ENCODE measurements around the gene COL19A1.

Gene COL19A1

DNA sequence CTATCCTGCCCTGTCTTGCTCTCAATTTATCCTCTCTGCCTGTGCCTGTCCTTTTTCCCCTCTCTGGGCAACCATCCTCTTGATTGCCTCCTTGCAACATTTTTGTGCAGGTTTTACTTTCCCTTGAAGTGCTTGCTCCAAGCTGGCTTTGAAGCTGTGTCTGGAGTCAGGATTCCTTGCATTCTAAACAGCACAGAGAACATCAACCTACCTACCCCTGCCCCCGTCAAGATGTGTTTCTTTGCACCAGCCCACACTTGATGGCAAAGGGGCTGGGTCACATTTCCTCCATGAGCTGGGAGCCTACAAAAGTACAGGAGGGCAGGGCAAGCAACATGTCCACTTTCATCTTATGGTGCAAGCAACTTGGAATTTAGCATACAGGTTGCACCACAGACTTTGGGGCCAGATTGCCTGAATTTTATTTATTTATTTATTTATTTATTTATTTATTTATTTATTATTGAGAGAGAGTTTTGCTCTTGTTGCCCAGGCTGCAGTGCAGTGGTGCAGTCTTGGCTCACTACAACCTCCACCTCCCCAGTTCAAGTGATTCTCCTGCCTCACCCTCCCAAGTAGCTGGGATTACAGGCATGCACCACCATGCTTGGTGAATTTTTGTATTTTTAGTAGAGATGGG is 206.3 kb downstream of the COL19A1 start:
- DNase-seq, result no peak

DNA sequence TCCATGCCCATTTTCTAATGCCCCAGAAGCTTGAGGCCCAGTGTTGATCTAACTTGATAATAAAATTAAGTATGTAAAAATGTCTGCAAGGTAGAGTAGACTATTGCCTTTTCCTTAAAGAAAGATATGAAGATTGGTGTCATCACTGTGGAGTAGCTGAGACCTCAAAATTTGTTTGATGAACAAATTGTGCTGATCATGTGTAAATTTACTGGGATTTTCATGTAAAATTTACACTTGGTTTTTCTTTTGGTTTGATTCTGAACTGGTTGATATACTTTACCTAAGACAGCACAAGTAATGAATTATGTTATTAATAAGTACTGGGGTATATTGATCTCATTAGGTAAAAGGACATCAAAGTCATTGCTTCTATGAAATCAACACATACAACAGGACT is 207.3 kb downstream of the COL19A1 start:
- no peak for DNase-seq

DNA sequence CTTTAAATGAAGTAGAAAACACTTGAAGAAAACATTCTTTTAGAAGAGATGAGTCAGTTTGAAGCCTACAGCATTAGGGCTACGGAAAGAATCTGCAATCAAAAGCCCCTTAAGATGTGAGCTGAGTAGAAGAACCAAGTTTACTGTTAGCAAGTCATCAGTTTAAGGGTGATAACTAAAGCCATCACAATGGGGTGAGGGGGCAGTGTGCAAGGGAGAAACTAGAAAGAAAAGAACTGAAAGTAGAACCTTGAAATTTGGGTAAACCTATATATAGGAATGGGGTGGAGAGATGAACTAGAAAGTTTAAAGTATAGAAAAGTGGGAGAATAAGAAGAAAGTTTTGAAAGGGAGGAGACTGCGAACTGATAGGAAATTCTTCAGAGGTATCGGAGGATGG is 212.9 kb downstream of the COL19A1 start:
- no peak for DNase-seq

DNA sequence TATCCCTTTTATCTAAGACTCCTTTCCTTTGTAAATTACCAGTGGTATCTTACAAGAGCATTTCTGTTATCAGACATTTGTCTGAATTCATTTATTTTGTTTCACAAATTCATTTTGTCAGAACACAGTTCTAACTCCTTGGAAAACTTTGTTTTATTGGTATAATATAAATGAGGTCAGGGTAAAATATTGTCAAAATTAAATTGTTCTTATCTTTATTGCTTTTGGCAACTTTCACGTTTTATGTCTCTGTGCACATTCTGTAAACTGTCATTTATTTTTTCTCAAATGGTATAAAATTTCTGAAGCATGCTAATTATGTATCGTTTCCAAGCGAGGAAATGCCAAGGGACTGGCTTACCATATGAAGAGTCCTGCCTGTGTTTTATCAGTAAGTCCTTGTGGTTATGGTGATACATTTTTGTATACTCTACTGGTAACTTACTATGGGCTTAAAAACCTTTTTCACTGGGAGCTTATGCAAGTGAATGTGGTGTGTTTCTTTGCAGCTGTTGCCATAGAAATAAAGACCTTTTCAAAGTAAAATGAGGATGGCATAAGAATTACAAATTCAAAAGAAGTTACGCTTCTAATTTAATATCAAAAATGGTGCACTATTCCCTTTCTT is 214.2 kb downstream of the COL19A1 start:
- DNase-seq, result no peak

DNA sequence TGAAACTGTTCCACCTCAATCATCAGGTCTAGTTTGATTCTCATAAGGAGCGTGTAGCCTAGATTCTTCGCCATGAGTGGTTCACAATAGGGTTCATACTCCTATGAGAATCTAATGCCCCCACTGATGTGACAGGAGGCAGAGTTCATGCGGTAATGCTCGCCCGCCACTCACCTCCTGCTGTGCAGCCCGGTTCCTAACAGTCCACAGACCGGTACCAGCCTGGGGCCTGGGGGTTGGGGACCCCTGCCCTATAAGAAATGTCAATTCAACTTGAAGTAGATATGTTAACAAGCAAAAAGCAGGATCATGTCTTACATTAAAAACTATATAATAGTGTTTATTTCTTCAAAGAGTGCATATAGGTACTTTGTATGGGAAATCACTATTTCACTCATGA is 216.5 kb downstream of the COL19A1 start:
- no peak for DNase-seq

DNA sequence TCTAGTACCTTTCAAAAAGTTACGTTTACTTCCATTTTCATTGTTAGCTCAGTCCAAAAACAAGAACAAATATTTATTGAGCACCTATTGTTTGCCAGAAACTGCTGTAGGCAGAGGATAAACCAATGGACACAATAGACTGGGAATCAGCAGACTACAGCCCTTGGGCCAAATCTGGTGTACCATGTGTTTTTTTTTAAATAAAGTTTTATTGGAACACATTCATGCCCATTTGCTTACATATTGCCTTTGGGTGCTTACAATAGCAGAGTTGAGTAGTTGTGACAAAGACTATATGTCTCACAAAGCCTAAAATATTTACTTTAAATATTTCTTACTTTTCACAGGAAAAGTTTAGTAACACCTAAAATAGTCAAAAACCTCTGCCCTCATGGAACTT is 220.4 kb downstream of the COL19A1 start:
- no peak for DNase-seq

DNA sequence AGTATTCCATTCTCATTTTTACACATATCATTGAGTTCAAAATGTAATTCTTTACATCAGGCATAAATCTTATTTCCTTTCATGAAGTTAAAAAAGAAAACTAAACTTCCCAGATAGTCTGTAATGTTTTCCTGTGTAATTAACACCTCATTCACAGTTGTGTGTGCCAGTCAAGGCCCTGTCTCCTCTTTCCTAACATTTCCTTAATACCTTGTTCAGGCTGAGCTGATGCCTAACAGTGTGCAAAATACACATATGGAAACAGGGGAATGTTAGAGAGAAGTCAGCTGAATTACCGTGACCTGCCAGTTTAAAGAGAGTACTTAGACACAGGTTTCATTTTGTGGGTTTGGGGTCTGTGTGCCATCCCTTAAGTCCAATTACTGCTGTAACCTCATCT is 227.8 kb downstream of the COL19A1 start:
- no peak for DNase-seq

DNA sequence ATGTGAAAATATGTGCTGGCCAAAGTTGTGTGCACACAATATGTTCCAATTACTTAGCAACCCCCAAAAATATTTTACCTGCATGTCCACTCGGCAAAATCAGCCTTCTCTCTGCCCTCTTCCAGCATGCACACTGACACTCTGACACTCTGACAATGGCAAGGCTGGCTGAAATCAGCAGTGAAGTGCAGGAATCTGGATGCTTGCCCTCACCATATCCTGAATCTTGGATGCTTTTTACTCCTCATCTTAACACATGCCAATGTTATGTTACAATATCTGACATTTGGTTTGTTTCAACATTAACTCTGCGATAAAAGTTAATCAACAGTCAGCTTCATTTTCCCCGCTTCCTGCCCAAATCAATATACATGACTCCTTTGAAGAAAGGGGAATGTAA is 233.4 kb downstream of the COL19A1 start:
- DNase-seq, result no peak

DNA sequence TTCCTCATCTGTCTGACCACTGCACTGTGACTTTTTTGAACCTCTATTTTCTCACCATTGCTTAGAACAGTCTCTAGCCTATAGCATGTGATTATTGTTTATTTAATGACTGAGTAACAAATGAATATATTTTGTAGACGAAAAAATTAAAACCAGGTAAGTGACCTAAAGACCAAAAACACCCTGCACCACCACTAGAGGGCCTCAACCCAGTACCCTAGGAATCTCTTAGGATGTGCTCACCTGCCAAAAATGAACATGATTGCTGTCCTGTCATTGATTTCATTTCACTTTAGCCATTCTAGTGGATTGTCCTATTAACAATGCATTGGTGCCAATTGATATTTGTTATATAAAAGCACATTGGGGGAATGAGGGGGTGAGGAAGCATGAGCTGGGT is 237.4 kb downstream of the COL19A1 start:
- DNase-seq, result no peak

DNA sequence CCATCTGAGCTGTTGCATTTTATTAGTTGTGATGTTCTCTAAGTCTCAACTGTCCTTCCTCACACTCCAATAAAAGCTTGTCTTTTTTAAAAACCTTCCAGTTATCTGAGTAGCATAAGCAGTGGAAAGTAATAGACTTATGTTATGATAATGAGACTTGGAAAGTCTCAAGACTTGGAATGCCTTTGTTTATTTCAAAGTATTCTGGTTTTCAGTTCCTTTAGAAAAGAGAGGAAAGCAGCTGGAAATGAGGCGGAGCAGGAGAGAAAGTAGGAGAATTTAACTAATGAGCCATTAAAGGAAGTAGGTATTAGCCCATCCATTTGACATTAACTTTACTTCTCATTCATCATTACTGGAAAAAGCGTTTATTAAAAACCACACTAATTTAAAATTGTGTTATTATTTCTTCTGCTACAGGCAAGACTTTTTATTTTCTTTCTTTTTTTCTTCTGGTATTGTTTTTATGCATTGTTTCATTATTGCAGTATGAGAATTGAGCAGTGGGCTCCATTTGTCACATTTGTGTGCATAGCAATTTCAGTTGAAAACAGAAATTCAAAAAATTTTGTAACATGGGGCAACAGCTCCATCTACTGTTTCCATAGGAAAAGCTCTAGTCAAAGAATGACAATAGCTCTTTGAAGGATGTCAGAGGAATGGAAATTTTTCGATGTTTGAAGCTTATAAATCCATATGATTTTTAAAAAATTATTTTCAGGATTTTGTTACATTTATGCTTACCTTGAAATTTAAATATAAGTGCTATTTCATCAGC is 241.7 kb downstream of the COL19A1 start:
- no peak for DNase-seq

DNA sequence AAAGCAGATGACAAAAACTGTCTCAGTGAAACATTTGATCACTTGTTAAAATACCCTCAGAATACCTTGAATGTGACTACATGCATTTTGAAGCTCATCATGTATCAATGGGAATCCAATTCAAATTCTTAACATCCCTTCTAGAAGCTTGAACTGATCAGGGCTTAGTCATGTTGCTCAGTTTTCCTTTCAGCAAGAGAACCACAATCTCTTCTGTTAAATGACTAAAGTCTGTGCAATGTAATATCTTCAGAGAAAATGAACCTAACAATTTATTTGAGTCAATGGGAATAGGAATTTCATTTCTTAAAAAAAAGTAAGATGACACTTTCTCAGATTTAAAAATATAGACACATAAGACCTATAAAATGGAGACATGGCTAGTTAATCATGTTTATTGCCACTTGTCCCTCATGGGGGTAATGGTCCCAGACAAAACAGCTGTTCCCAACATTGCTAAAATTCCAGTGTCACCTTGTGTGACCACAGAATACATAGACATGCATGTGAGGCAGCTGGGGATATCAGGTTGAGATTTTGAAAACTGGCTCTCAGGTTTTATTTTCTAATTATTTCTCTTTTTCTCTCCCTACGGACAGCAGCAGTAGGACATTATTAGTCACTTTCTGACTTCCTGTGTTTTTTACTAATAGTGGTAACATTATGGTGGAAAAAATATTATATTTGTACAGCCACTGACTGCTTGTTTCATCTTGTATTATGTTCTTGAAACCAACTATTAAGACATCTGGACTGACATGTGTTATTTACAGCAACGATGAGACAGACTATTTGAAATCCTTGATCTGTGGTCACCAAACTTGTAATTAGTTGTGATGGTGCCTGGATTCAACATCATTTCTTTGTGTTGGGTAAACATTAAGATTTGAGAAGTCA is 244.0 kb downstream of the COL19A1 start:
- no peak for DNase-seq

DNA sequence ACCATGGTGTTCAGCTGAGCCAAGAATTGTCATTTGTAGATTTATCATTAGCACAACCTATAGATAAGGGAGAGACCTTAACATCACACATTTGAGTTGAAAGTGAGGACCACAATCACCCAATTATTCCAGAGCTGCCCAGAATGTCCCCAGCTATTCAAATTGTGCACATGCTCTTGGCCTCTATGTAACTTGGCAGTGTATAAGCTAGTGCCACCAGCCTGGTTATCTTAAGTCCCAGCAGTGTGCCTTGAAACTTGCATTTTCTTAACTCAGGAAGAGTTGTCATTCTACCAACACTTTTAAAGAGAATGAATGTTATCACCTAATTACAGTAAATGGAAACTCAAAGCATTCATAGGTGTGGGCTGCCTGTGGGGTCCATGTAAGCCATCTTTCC is 245.4 kb downstream of the COL19A1 start:
- DNase-seq, result no peak

DNA sequence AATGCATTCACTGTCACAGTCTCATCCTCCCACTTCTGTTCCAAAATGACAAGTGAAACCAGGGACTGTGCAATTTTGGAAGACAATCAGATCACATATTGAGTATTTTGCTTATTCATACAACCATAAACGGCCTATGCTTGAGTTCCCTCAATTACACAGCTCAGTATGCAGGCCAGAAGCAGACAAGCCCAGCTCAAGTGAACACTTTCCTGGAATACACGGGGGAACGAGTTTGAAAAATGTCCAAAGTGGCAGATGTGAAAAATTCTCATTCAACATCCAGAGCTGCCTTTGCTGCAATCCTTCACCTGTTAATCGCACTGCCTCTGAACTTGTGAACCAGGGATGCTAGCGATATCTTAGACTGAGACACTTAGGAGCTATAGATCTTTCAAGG is 246.4 kb downstream of the COL19A1 start:
- peak; percentile 39 for DNase-seq

DNA sequence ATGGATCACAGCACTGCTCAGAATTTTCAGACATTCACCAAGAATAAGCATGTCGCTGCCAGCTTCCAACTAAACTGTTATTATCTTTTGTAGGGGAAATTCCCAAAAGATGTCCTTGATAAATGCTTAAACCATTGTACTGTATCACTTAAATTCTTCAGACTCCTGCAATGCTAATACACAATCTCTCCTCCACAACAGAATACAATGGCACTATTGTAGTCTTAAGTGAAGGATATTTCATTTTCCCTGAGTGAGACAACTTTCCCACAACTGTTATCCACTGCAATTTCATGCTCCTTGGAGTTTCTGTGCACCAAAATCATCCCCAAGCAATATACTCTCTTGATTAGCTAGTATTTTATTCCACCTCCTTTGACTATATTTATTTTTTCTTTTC is 246.8 kb downstream of the COL19A1 start:
- no peak for DNase-seq

DNA sequence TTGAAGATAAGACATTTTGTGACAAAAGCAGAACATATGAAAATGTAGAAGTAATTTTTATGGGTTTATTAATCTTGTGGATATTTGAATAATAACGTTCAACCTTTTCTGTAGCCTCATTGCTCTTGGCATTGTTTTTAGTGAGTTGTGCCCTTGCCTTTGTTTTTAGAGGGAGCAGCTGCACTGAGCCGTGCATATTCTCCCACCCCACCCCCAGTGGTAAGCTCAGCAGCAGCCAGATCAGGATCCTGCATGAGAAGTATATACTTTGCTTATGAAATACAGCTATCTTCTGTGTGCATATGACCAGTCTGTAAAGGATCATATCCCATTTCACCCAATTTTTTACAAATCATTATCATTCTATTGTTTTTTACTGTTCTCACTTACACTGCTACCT is 252.3 kb downstream of the COL19A1 start:
- DNase-seq, result no peak

DNA sequence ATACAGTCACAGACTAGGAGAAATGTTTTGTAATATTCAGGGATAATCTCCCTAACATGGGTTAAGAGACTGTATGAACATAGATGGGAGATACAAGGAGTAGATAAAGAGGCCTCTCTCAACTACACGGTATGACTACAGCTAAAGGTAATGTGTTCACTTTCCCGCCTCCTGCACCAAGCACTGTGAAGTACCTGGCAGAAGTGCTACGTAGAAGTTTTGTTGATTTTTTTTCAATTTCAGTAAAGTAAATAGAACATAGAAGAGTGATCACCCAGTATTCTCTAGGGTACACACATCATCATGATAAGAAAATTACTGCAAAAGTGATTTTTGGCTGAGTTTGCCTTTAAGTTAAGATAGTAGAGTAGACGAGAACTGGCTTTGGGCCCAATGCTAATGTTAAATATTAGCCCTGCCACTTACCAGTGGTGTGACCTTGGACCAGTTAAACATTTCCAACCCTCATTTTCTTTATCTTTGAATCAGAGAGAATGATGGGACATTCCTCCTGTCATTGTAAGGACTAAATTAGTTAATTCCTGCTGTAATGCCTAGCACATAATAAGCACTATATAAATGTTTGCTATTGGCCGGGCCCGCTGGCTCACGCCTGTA is 253.0 kb downstream of the COL19A1 start:
- no peak for DNase-seq

DNA sequence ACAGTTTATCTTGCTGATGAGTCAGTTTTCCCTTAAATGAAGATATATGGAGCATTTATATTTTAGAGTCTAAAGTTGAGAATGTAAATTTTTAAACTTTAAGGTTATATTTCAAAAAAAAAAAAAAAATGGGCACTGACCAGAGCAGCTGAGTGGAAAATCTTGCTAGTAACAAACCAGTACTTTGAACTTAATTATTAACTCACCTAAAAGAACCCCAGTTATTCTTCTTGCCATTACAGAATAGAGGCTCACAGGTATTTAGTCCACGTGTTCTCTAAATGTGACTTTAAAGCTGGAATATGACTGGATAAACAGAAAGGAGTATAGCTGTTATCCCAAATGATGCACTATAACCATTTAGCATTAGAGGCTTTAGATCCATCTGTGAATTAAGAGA is 258.1 kb downstream of the COL19A1 start:
- DNase-seq, result no peak

DNA sequence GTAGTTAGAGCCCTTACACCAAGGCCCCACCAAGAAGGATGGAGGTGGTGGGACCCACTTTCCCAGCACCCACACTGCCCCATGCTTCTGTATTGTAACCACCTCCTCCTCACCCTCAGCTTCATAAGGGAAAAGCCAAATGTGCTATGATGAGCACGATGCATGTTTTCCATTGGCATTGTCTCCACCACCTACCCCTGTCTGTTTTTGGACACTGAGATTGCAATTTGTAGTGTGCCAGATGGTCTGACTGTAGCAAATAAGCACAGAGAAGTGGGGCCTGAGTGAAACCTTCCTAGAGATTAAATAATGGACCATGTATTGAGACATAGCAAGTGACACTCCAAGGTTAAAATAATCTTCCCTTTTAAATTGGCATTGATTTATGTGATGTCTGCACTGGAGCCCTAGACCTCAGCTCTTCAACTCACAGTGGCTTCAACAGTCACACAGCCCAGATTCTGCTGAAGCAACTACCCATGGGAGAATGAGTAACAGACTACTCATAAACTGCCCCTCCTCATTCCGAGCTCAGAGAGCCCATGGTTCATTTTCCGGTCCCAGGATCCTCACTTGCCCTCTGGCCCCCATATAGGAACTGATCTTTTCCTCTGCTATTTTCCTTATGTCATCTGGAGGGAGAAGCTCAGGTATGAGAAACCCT is 258.7 kb downstream of the COL19A1 start:
- DNase-seq, result no peak

DNA sequence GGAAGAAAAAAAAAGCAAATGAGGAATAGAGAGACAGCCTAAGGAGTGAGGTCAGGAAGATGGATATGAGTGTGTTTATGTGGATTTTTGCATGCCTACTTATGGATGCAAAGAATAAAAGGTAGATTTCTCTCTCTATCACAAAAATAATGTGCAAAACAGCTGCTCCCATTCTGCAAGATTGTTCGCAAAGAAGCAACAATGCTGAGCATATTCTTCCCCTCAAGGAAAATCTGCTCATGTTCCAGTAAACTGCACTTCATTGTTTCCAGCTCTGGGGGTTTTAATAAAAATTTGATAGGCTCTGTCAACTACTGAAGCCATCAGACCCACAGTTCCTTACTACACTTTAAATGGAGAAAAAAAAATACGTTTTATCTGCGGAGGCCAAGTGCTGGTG is 259.2 kb downstream of the COL19A1 start:
- no peak for DNase-seq

DNA sequence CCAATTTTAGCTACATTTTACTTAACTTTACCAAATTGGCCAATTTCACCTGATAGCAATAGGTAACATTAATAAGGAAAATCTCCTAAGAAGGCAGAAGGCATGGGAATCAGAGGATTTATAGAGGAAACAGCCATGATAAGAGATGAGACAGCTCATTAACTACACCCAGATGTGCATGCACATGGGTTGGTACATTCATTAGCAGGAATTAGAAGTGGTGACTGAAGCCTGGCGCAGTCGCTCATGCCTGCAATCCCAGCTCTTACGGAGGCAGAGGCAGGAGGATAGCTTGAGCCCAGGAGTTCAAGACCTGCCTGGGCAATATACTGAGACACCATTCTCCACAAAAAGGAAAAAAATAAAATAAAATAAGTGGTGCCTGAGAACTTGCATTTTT is 263.0 kb downstream of the COL19A1 start:
- DNase-seq, result no peak

DNA sequence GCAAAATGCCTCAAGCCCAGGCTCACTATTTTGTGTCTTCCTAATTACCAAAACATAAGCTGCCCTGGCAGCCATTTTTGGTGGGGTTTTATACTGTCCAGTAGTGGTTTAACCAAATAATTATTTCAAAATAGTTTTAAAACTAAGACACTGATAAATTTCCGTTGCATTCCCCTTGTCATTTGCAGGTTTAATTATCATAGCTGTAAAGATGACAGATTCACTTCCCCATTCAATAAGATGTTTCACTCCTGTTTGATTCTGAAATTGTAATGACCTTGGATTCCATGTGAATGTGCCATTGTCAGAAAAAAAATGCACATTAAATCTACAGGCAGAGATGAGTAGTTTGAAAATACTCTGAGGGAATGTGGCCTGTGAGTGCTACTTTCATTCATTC is 264.5 kb downstream of the COL19A1 start:
- DNase-seq, result no peak

DNA sequence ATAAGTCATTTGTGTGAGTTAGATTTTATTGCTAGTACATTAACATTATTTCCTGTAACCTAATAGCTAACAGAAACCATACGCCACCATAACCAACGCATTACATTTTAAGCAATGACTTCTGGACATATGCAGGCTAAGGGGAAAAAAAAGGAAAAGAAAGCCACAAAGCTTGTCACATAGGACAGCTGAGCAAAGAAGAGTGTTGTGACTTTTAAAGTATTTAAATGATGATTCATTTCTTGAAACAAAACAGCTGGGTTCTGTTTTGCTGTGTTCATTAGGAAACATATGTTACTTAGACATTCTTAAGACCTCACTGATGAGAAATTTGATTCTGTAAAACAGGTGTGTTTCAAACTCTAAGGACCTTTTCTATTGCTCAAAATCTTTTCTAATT is 265.2 kb downstream of the COL19A1 start:
- DNase-seq, result no peak

Data from right hindlimb (tissue), 1 donor.